Osteoblast (primary cell): Measurements from ENCODE around the gene MATCAP1. TPM values are rescaled to one million over a fixed set of nuclear protein-coding genes. Genes with fewer than 3 reads are reported as not detected.

Experiments used
- DNase-seq: peaks from one replicate; pipeline ENCODE4 v3.0.0; 2011; ENCODE audit warnings: low spot score, mixed read lengths; ENCODE audit not compliant: insufficient read length; ENCODE audit errors: missing footprints
- H2AFZ ChIP-seq: 2 replicates; pipeline ENCODE4 v1.6.0; 2011; ENCODE audit warnings: mild to moderate bottlenecking, low read length
- H3K27ac ChIP-seq: 2 replicates; pipeline ENCODE4 v1.5.1; 2011; ENCODE audit warnings: mild to moderate bottlenecking, low read depth, low read length, moderate library complexity
- H3K27me3 ChIP-seq: 2 replicates; pipeline ENCODE4 v1.6.0; 2012; ENCODE audit warnings: mild to moderate bottlenecking, control low read depth, inconsistent platforms, low read length, moderate library complexity; ENCODE audit not compliant: insufficient read depth
- H3K36me3 ChIP-seq: 2 replicates; pipeline ENCODE4 v1.5.1; 2011; ENCODE audit warnings: mild to moderate bottlenecking, low read length, control low read depth, moderate library complexity; ENCODE audit not compliant: insufficient read depth
- H3K4me1 ChIP-seq: 2 replicates; pipeline ENCODE4 v1.5.1; 2011; ENCODE audit warnings: mild to moderate bottlenecking, low read length, control low read depth, moderate library complexity; ENCODE audit not compliant: insufficient read depth
- H3K4me2 ChIP-seq: 2 replicates; pipeline ENCODE4 v1.6.0; 2011; ENCODE audit warnings: mild to moderate bottlenecking, low read length; ENCODE audit not compliant: insufficient read depth
- H3K4me3 ChIP-seq: fragments of 200-600 bp; sonication (generic); 3 replicates; pipeline ENCODE4 v1.5.1; 2012; ENCODE audit warnings: mild to moderate bottlenecking, low read length, inconsistent platforms; ENCODE audit not compliant: insufficient read depth
- H3K79me2 ChIP-seq: 2 replicates; pipeline ENCODE4 v1.6.0; 2012; ENCODE audit warnings: mild to moderate bottlenecking, low read length, control low read depth, inconsistent platforms; ENCODE audit not compliant: insufficient read depth
- H3K9me3 ChIP-seq: 2 replicates; pipeline ENCODE4 v1.5.1; 2011; ENCODE audit warnings: low read depth, low read length, control low read depth
- H4K20me1 ChIP-seq: 2 replicates; pipeline ENCODE4 v1.6.0; 2012; ENCODE audit warnings: mild to moderate bottlenecking, low read length, control low read depth; ENCODE audit not compliant: insufficient read depth
- CTCF ChIP-seq: IDR thresholded peaks from 2 replicates; pipeline ENCODE4 v1.5.1; 2011; ENCODE audit warnings: mild to moderate bottlenecking, low read depth, low read length, moderate library complexity; ENCODE audit errors: extremely low read depth
- total RNA-seq: library from RNA; depleted of rRNA; stranded (reverse); fragments of >200 nt; gene quantifications from 2 replicates; pipeline ENCODE4 v1.2.3, GENCODE V29; 2012

Gene MATCAP1
- total RNA-seq, 1 donor: 3.6 TPM

- H3K36me3 ChIP-seq: no peaks in the 10 kb centered on the region
- H4K20me1 ChIP-seq: peaks cover 2% of the 10 kb centered on the region
- no peaks in the 10 kb centered on the region for H3K27me3 ChIP-seq
- peak overlapping the region; percentile 45 for H2AFZ ChIP-seq
- no peak for TF ChIP-seq CTCF
- H3K9me3 ChIP-seq: no peaks in the 10 kb centered on the region
- H3K4me3 ChIP-seq: peak overlapping the region; percentile 72
- H3K4me2 ChIP-seq: peak overlapping the region; percentile 90
- peak overlapping the region; percentile 38 for H3K27ac ChIP-seq
- H3K79me2 ChIP-seq: no peaks in the 10 kb centered on the region
- peaks cover 22% of the 10 kb centered on the region for H3K4me1 ChIP-seq
- DNase-seq: no peak
Measured at GRCh38 chr16:67170949-67171649, 12.7 kb downstream of the MATCAP1 start.

- peak within 1 kb of the TSS; percentile 66 for H2AFZ ChIP-seq
- H3K9me3 ChIP-seq: no peaks in the 10 kb centered on the region
- H3K4me1 ChIP-seq: peaks cover 22% of the 10 kb centered on the region
- H3K4me3 ChIP-seq: peak within 1 kb of the TSS; percentile 72
- DNase-seq: peak; percentile 99
- peak within 1 kb of the TSS; percentile 90 for H3K4me2 ChIP-seq
- no peaks in the 10 kb centered on the region for H3K79me2 ChIP-seq
- no peaks in the 10 kb centered on the region for H3K36me3 ChIP-seq
- H3K27ac ChIP-seq: peak within 1 kb of the TSS; percentile 38
- H3K27me3 ChIP-seq: peaks cover 5% of the 10 kb centered on the region
- no peak for TF ChIP-seq CTCF
- H4K20me1 ChIP-seq: peaks cover 2% of the 10 kb centered on the region
Measured at GRCh38 chr16:67170168-67170948, 13.4 kb downstream of the MATCAP1 start, which contains the start of gene NOL3. NOL3 (plus strand) TSS chr16:67170538.

- DNase-seq: peak; percentile 93
- Histone ChIP-seq H4K20me1 (no peaks in the 10 kb centered on the region), H3K9me3 (no peaks in the 10 kb centered on the region), H3K4me2 (peak overlapping the region; percentile 90), H3K36me3 (no peaks in the 10 kb centered on the region), H3K4me3 (peak overlapping the region; percentile 72), H3K27me3 (peaks cover 11% of the 10 kb centered on the region), H3K4me1 (peaks cover 22% of the 10 kb centered on the region), H3K27ac (peak overlapping the region; percentile 28), H3K79me2 (no peaks in the 10 kb centered on the region), H2AFZ (peak overlapping the region; percentile 66)
- peak; percentile 56 for TF ChIP-seq CTCF
Measured at GRCh38 chr16:67169642-67170167, 14.1 kb downstream of the MATCAP1 start.

GRCh38 chr16:67169011-67169451, 14.7 kb downstream of the MATCAP1 start:
- Histone ChIP-seq H3K36me3 (no peaks in the 10 kb centered on the region), H3K4me1 (peaks cover 21% of the 10 kb centered on the region), H3K27ac (no peak overlapping the region), H2AFZ (no peak overlapping the region), H3K4me3 (no peak overlapping the region), H4K20me1 (peaks cover 2% of the 10 kb centered on the region), H3K27me3 (peaks cover 16% of the 10 kb centered on the region), H3K9me3 (no peaks in the 10 kb centered on the region), H3K4me2 (no peak overlapping the region), H3K79me2 (no peaks in the 10 kb centered on the region)
- no peak for TF ChIP-seq CTCF
- no peak for DNase-seq
